ENCODE measurements around the gene USP19.

USP19 gene

DNA sequence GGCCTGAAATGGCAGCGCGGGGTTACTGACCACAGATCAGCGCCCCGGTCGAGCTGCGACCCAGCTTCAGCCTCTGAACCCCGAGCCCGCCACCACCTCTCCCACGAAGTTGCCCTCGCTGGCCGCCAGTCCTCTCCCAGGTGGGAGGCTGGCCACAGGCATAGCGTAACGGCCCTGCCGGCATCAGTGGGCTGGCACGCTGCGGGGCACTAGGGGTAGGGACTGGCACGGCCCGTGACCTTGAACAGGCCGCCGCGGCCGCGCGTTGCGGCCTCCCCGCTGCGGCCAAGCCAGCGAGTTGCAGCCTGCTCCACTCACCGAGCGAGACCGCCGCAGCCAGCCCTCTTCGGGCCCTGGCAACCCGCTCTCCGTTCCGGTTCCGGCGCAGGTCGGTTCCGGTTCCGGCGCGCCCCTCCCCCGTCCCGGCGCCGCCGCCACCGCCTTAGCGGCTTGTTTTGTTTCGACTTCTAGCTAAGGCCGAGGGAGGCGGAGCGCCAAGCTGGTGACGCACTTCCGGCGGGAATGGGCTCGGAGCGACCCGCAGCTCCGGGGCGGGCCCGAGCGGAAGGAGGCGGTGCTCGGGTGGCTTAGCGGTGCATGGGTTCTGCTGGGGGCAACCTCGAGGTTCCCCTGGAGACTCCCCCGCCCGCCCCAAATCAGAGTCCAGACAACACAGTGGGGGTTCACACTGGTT is at the start of gene USP19:
Gene USP19 (minus strand): TSS at position 386 of the 694 bp plus-strand sequence. CDS start 1,678 bp downstream, outside the sequence.
- in situ Hi-C loops (cut with MboI; ENCODE audit: low sequenced_read_pairs): no loop called here

GRCh38 chr3:49166752-49167556 is 46.3 kb upstream of the USP19 start:
- in situ Hi-C loops (cut with MboI; ENCODE audit: low sequenced_read_pairs): no loop called here

DNA sequence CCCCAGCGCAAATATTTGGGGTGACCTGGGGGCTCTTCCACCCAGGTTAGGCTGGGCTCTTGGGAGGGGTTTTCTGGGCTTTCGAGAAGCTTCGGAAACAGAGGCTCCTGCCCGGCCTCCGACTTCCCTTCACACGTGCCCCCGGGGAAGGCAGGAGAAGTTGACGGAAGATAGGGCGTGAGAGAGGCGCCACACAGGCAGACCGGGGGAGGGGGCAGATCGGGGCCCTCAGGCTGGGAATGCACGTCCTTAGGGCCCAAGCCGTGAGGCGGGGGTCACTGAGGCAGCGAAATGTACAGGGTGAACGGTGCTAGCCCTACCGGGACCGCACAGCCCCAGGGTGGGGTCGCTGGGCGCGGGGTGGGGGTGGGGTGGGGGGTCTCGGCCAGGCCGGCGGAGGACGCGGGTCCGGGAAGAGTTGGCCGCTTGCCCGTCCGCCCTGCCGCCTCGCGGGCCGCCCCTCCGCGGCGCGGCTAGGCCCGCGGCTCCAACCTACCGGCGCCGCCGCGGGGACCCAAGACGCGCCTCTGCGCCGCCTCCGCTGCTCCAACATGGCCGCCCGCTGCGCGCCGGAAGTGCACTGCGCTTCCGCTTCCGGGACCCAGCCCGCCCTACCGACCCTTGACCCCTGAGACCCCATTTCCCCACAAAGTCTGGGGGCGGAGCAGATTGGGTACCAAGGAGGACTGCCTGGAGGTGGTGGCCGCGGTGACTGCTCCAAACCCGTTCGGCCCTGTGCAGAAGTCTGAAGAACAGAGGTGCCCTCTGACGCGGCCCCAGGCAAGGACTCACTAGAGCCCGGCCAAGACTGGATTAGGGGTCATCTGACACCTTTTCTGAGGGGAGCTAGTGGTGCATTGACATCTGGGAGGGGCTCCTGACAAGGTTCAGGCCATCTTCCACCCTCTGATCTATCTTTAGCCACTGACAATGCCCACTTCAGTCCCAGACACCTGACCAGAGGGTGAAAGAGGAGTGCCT is 45.4 kb upstream of the USP19 start, which contains the start of gene CCDC71:
Gene CCDC71 (minus strand): TSS at position 561 of the 981 bp plus-strand sequence. CDS start 2,123 bp downstream, outside the sequence.
- in situ Hi-C loops (cut with MboI; ENCODE audit: low sequenced_read_pairs): no loop called here

DNA sequence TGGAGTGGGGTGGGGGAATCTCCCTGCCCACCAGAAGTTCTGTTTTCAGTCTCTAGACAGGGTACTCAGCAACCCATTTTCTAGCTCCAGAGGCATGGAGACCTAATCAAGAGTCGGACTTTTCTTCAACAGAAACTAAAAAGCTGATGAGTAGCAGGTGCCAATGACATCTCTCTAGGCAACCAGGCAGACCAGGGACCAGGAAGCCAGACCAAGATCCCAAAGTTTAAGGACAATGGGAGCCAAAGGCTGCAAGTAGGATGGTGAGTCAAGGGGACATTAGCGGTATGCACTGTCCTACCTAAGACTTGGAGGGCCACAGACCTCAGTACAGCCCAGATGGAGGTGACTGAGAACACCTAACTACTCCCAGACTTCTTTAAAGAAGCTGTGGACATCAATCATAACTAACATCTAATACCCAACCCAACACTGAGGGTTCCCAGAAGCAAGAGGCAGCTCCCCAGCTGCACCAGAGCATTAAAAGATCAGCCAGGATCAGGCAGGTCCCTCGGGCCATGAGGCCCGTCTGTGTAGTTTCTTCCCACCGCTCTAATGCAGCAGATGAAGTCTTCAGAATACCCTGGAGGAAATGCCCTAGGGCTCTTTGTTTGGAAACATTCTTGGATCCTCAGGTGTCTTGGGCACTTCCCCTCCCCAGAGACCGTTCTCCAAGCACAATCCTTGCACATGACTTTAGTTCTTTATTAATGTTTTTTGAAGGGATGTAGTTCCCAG is 44.5 kb upstream of the USP19 start:
- in situ Hi-C loops (cut with MboI; ENCODE audit: low sequenced_read_pairs): no loop called here

DNA sequence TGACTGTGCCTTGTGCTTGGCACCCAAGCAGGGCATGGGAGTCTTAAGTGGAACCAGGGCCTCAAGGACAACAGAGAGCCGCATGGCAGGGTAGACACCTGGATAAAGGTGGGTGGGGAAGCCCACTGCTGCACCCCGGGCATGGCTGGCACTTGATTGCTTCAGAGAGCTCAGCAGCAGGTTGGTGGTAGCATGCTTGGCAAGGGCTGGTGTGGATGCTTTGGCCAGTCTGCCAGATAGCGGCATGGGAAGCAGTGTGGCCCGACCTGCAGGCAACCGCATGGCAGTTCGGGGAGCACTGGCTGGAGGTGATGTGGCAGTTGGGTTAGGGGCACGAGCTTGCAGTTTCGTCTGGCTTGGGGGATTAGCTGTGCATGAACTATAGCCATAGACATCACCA is 43.0 kb upstream of the USP19 start:
- in situ Hi-C loops (cut with MboI; ENCODE audit: low sequenced_read_pairs): no loop called here

- in situ Hi-C loops (cut with MboI; ENCODE audit: low sequenced_read_pairs): no loop called here
Measured at GRCh38 chr3:49162751-49163419, 42.3 kb upstream of the USP19 start.

GRCh38 chr3:49161808-49162530 is 41.3 kb upstream of the USP19 start:
- in situ Hi-C loops (cut with MboI; ENCODE audit: low sequenced_read_pairs): no loop called here

DNA sequence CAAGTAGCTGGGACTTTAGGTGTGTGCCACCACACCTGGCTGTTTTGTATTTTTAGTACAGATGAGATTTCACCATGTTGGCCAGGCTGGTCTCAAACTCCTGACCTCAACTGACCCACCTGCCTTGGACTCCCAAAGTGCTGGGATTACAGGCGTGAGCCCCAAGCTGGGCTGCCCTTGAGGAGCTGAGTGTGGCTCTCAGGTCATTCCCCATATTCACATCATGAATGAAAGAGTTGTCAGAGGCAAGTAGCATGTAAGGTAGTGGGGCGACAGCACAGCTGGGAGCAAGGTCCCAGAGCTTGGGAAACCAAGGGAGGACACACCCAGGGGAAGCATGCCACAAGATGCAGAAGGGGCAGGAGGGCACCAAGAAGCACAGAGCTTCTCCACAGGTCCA is 40.6 kb upstream of the USP19 start:
- in situ Hi-C loops (cut with MboI; ENCODE audit: low sequenced_read_pairs): no loop called here

GRCh38 chr3:49158792-49159191 is 38.2 kb upstream of the USP19 start:
- in situ Hi-C loops (cut with MboI; ENCODE audit: low sequenced_read_pairs): no loop called here

DNA sequence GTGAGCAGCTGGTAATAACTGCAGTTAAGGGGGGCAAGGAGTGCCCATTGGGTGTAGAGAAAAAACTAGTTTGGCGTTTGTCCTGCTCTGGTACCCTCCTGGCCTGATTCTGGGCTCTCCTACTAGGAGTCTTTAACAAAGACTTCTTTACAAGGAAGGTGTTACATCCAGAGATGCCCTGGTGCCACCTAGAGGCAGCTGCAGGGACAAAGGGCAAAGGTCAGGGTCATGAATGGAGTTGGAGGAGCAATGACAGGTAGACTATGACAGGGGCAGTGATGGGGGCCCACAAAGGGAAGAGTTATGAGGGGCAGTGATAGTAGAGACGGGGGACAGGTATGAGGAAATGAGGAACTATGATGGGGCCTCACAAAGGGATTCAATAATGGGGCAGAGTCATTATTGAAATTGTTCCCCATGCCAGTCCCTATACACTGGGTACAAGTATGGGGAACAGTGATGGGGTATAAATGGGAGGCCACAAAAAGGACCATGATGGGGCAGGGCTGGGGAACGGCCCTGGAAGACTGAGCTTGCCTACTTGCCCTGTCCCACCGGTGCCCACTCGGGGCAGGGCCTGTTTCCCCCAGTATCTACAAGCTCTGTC is 37.6 kb upstream of the USP19 start:
- in situ Hi-C loops (cut with MboI; ENCODE audit: low sequenced_read_pairs): no loop called here

DNA sequence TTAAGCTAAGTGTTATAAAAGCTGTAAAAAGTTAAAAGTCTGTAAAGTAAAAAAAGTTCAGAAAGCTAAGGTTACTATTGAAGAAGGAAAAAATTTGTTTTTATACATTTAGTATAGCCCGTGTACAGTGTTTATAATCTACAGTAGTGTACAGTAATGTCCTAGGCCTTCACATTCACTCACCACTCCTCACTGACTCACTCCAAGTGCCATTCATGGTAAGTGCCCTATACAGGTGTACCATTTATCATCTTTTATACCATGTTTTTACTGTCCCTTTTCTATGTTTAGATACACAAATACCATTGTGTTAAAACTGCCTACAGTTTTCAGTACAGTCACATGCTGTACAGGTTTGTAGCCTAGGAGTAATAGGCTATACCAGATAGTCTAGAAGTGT is 36.7 kb upstream of the USP19 start:
- in situ Hi-C loops (cut with MboI; ENCODE audit: low sequenced_read_pairs): no loop called here

DNA sequence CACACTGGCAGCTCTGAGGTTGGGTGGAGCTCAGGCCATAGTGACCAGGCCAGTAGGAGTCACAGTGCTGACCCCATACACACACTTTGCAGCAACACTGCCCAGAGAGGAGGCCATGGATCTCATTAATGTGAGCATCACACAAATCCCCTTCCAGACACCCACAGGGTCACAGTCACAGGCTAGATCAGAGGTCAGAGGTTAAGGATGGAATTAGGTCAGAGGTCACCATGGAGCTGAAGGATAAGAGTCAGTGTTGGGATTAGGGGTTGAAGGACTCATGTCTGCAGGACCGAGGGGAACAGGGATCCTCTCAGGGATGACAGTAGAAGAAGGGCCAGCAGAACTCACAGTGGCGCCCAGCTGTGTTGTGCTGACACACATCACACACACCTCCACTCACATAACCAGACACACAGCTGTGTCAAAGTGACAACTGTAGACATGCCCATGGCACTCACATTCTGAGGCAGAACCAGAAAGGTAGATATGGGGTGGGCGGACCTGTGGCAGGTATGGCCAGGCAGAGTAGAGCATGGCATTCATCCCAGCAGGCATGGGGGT is 32.8 kb upstream of the USP19 start:
- in situ Hi-C loops (cut with MboI; ENCODE audit: low sequenced_read_pairs): no loop called here

GRCh38 chr3:49151610-49152009 is 31.0 kb upstream of the USP19 start:
- in situ Hi-C loops (cut with MboI; ENCODE audit: low sequenced_read_pairs): no loop called here

GRCh38 chr3:49148159-49148558 is 27.5 kb upstream of the USP19 start:
- in situ Hi-C loops (cut with MboI; ENCODE audit: low sequenced_read_pairs): no loop called here

DNA sequence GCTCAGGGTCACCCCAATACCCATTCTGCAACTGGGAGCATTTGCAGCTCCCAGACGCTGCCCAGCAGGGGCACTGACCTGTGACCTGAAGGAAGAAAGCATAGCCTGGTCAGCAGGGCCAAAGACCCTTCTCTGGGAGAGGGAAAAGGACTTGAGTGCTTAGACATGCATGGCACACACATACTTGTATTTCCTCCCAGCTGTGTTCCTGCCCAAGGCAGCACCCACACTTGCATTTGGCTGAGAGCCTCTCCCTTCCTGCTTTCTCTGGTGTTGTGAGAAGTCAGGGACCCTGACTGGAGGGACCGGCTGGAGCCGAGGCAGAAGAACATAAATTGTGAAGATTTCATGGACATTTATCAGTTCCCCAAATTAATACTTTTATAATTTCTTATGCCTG is 19.5 kb upstream of the USP19 start:
- in situ Hi-C loops (cut with MboI; ENCODE audit: low sequenced_read_pairs): no loop called here

GRCh38 chr3:49135499-49135898 is 14.9 kb upstream of the USP19 start:
- in situ Hi-C loops (cut with MboI; ENCODE audit: low sequenced_read_pairs): no loop called here

DNA sequence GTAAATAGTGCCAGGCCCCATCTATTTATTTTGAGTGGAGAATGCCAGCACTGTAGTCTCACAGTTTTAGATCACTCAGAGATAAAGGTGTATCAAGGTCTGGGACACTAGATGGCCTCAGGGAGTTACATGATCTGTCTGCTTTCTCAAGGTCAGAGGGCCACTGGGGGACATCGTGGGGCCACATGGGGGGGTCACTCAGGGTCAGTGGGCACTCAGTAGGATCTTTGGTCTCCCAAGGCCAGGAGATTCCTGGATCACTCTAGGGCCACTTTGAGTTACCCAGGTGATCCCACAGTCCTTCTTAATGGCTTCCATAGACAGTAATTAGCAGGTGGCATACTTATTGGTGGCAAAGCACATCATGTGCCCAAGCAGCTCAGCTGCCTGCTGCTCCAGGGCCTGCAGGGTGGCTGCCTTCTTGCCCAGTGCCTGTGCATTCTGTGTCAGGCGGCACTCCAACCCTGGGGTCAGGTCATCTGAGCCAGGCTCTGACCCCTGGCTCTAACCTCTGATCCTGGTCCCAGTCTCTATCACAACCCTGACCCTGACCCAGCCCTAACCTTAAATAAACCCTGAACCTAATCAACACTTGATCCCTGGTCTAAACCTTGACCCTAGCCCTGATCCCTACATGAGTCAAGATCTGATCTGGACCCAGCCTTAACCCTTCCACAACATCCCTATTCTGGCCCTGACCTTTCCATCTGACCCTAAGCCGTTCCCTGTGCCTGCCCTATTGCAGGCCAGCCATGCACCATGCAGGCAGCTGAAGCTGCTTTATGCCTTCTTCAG is 14.0 kb upstream of the USP19 start:
- in situ Hi-C loops (cut with MboI; ENCODE audit: low sequenced_read_pairs): no loop called here

Data from hTERT RPE-1 (cell line).